GM12878 (cell line): ENCODE results near the gene MAGI2. TPM values are rescaled to one million over a fixed set of nuclear protein-coding genes. Genes with fewer than 3 reads are reported as not detected.

Source experiments
- ATAC-seq: fragments of 200-7000 bp; cut with Tn5 transposase; 3 replicates; pipeline ENCODE4 v1.9.1; 2020; ENCODE audit warnings: mild to moderate bottlenecking, moderate library complexity
- BruUV-seq: library from RNA; stranded (reverse); fragments of 400-500 nt; replicated peaks from 2 replicates; lab custom pipeline; 2021; lab: Mats Ljungman, UMichigan
- CTCF ChIA-PET: fragments of 300-600 bp; sonication (Branson Sonifier 250); formaldehyde crosslinking; extraction: SDS; loops from one replicate; lab custom pipeline; 2021; ENCODE audit warnings: inconsistent platforms; lab: Yijun Ruan, JAX
- POLR2A ChIA-PET: fragments of 350-600 bp; formaldehyde crosslinking; extraction: SDS; loops from one replicate; lab custom pipeline; 2021; ENCODE audit warnings: inconsistent platforms; lab: Charles Lee
- RAD21 ChIA-PET: fragments of 300-600 bp; sonication (Branson Sonifier 250); formaldehyde crosslinking; loops from one replicate; lab custom pipeline; 2023; ENCODE audit warnings: antibody characterized with exemption; ENCODE audit not compliant: unreplicated experiment; lab: Charles Lee
- SMC1A ChIA-PET: fragments of 300-600 bp; sonication (Branson Sonifier 250); formaldehyde crosslinking; loops from one replicate; lab custom pipeline; 2023; ENCODE audit not compliant: unreplicated experiment, uncharacterized antibody; lab: Charles Lee
- DNase-seq: peaks from one replicate; pipeline ENCODE4 v3.0.0-alpha.2; 2011; ENCODE audit warnings: low read depth, low spot score
- FAIRE-seq: peaks from 3 replicates; lab custom pipeline; 2011; peaks lifted over from hg19 to GRCh38; lab: Jason Lieb, UNC
- H2AFZ ChIP-seq: 2 replicates; pipeline ENCODE4 v1.6.0; 2011; ENCODE audit warnings: low read depth, low read length, control low read depth; ENCODE audit not compliant: control insufficient read depth
- H3K27ac ChIP-seq: 2 replicates; pipeline ENCODE4 v1.5.1; 2011; ENCODE audit warnings: control low read depth; ENCODE audit not compliant: control insufficient read depth, insufficient read depth
- H3K27me3 ChIP-seq, 2 experiments: replicated peaks in 1 of 2; 2 replicates each; pipeline versions ENCODE4 v1.6.0 to v1.6.1; 2011; ENCODE audit warnings: low read length in 1 of 2; ENCODE audit not compliant: control insufficient read depth in 2 of 2, insufficient read depth in 2 of 2
- H3K36me3 ChIP-seq, 2 experiments: 2 replicates each; pipeline ENCODE4 v1.5.1; 2011; ENCODE audit warnings: low read length in 1 of 2; ENCODE audit not compliant: control insufficient read depth in 2 of 2, insufficient read depth in 2 of 2
- H3K4me1 ChIP-seq: 2 replicates; pipeline ENCODE4 v1.6.1; 2011; ENCODE audit warnings: mild to moderate bottlenecking, low read length, moderate library complexity, mixed read lengths; ENCODE audit not compliant: control insufficient read depth, insufficient read depth
- H3K4me2 ChIP-seq: 2 replicates; pipeline ENCODE4 v1.6.0; 2011; ENCODE audit warnings: control low read depth; ENCODE audit not compliant: control insufficient read depth, insufficient read depth
- H3K4me3 ChIP-seq: fragments of 200-600 bp; sonication (generic); 2 replicates; pipeline ENCODE4 v1.5.1; 2016
- H3K79me2 ChIP-seq: 2 replicates; pipeline ENCODE4 v1.6.0; 2011; ENCODE audit warnings: low read length; ENCODE audit not compliant: control insufficient read depth, insufficient read depth
- H3K9ac ChIP-seq: 2 replicates; pipeline ENCODE4 v1.8.0; 2011; ENCODE audit warnings: low read length, control low read depth, mixed read lengths; ENCODE audit not compliant: control insufficient read depth, insufficient read depth
- H3K9me3 ChIP-seq: replicated peaks from 3 replicates; pipeline ENCODE4 v1.5.1; 2011; ENCODE audit warnings: mild to moderate bottlenecking, low read length; ENCODE audit not compliant: control insufficient read depth, insufficient read depth
- H4K20me1 ChIP-seq: 2 replicates; pipeline ENCODE4 v1.6.0; 2011; ENCODE audit not compliant: control insufficient read depth, insufficient read depth
- ATF3 ChIP-seq: IDR thresholded peaks from 2 replicates; pipeline ENCODE4 v1.6.1; 2011; ENCODE audit warnings: low read depth, mild to moderate bottlenecking, low read length, moderate library complexity, borderline replicate concordance; ENCODE audit errors: extremely low read depth
- FOXK2 ChIP-seq: fragments of 450-650 bp; IDR thresholded peaks from 2 replicates; pipeline ENCODE4 v1.6.1; 2017; ENCODE audit warnings: mild to moderate bottlenecking, moderate library complexity
- NRF1 ChIP-seq: conservative IDR thresholded peaks from 2 replicates; pipeline ENCODE4 v1.6.1; 2011; ENCODE audit warnings: mild to moderate bottlenecking, low read depth, low read length, improper control_type of control experiment
- PKNOX1 ChIP-seq: fragments of 450-650 bp; IDR thresholded peaks from 2 replicates; pipeline ENCODE4 v1.6.1; 2016; ENCODE audit warnings: mild to moderate bottlenecking
- POU2F2 ChIP-seq: IDR thresholded peaks from 3 replicates; pipeline ENCODE4 v1.6.1; 2011; ENCODE audit warnings: low read depth, mild to moderate bottlenecking, low read length, borderline replicate concordance
- SREBF1 ChIP-seq: IDR thresholded peaks from 2 replicates; pipeline ENCODE4 v1.6.1; 2012; ENCODE audit warnings: mild to moderate bottlenecking, low read length
- STAT3 ChIP-seq: IDR thresholded peaks from 2 replicates; pipeline ENCODE4 v1.6.1; 2011; ENCODE audit warnings: low read depth, low read length, improper control_type of control experiment
- SUZ12 ChIP-seq: fragments of 200-600 bp; sonication (generic); IDR thresholded peaks from one replicate; pipeline ENCODE4 v1.6.1; 2018; ENCODE audit warnings: antibody characterized with exemption, mild to moderate bottlenecking; ENCODE audit not compliant: unreplicated experiment
- ZNF24 ChIP-seq: fragments of 450-650 bp; IDR thresholded peaks from 2 replicates; pipeline ENCODE4 v1.6.1; 2017; ENCODE audit warnings: antibody characterized with exemption, mild to moderate bottlenecking
- WGBS: methylation state at CpG from one replicate; pipeline ENCODE4 v1.1.6; 2016; ENCODE audit warnings: low lambda C conversion rate; ENCODE audit not compliant: insufficient replicate concordance, insufficient coverage; ENCODE audit errors: missing lambda C conversion rate; 5-methylcytosine and 5-hydroxymethylcytosine counted together
- in situ Hi-C: fragments of 300-500 bp; cut with MboI; formaldehyde crosslinking; loops from 9 replicates; pipeline ENCODE4 v1.14.3; 2018; ENCODE audit warnings: mixed read lengths
- intact Hi-C: fragments of 100-400 bp; cut with micrococcal nuclease; formaldehyde crosslinking; loops from one replicate; pipeline ENCODE4 v1.14.2; 2022; ENCODE audit not compliant: unreplicated experiment
- polyA plus RNA-seq, 11 experiments: library from polyadenylated mRNA; depleted of rRNA in 4 of 11; unstranded in 6 of 11; stranded (reverse) in 5 of 11; fragments of >200 nt; fragmentation: Nextera tagmentation in 4 of 11; fragmentation: Illumina TruSeq in 1 of 11; extraction: Ambion mirVana in 4 of 11; extraction: Trizol in 1 of 11; gene quantifications; 1 replicate in 1 of 11; 2 replicates in 10 of 11; pipeline versions ENCODE4 v1.2.1 to v1.2.3, GENCODE V29; 2011 to 2016; ENCODE audit warnings: inconsistent platforms in 2 of 11, missing spikeins in 2 of 11, low read depth in 1 of 11
- total RNA-seq, 4 experiments: library from RNA; depleted of rRNA in 3 of 4; stranded (reverse); fragments of >200 nt in 3 of 4; fragmentation: Illumina TruSeq in 1 of 4; extraction: Trizol in 1 of 4; gene quantifications; 2 replicates each; pipeline versions ENCODE4 v1.2.1 to v1.2.3, GENCODE V29; 2013 to 2021

MAGI2 gene
- total and polyA plus RNA-seq, 10 of the 15 experiments (the other 5 are each of a cell fraction or from before 2014, with no cell fraction given) = 0.01 to 0.31 (median 0.05) TPM; not detected in 2

- ChIA-PET POLR2A (no interaction called here), SMC1A (no interaction called here), RAD21 (no interaction called here), CTCF (no interaction called here)
- Histone ChIP-seq H3K36me3 (no peaks in the 10 kb centered on the region), H3K27ac (no peak overlapping the region), H3K4me3 (no peak overlapping the region), H3K9ac (no peak overlapping the region), H3K9me3 (no peaks in the 10 kb centered on the region), H2AFZ (no peak overlapping the region), H3K4me1 (no peaks in the 10 kb centered on the region), H4K20me1 (no peaks in the 10 kb centered on the region), H3K27me3 (peaks cover 4 to 5% of the 10 kb centered on the region in 2 experiments), H3K4me2 (no peak overlapping the region), H3K79me2 (no peaks in the 10 kb centered on the region)
- 39% methylated on average over 24 of the region's 24 CpGs for WGBS
- no peak for ATAC-seq
- no peak for FAIRE-seq
- TF ChIP-seq STAT3 = no peak
- no peak for TF ChIP-seq PKNOX1
- TF ChIP-seq ATF3 = no peak
- no peak for TF ChIP-seq NRF1
- no peak for TF ChIP-seq SUZ12
- TF ChIP-seq SREBF1 = no peak
- no peak for TF ChIP-seq POU2F2
- no peak for TF ChIP-seq FOXK2
- TF ChIP-seq ZNF24 = no peak
- in situ Hi-C loops (no loop called here), intact Hi-C loops (no loop called here)
- BruUV-seq = no TSS peak
- no peak for DNase-seq
Measured at GRCh38 chr7:79454361-79454960, 994 bp upstream of the MAGI2 start.
